Caco-2 (cell line): Measurements from ENCODE around the gene TRPM4. TPM values are rescaled to one million over a fixed set of nuclear protein-coding genes. Genes with fewer than 3 reads are reported as not detected.

ENCODE experiments used
- BruUV-seq: library from RNA; stranded (reverse); fragments of 400-500 nt; replicated peaks from 2 replicates; lab custom pipeline; 2021; lab: Mats Ljungman, UMichigan
- CTCF ChIA-PET: fragments of 300-600 bp; sonication (Branson Sonifier 250); formaldehyde crosslinking; loops from one replicate; lab custom pipeline; 2022; ENCODE audit warnings: antibody characterized with exemption; lab: Charles Lee
- POLR2A ChIA-PET: fragments of 300-600 bp; sonication (Branson Sonifier 250); formaldehyde crosslinking; loops from one replicate; lab custom pipeline; 2022; ENCODE audit warnings: antibody characterized with exemption; lab: Charles Lee
- DNase-seq, 2 experiments: peaks; one replicate each; pipeline versions ENCODE4 v3.0.0 to v3.0.0-alpha.2; 2020 to 2022
- H3K27me3 ChIP-seq: replicated peaks from 2 replicates; pipeline ENCODE4 v1.6.0; 2011; ENCODE audit warnings: low read length; ENCODE audit not compliant: control insufficient read depth, insufficient read depth
- H3K36me3 ChIP-seq: 2 replicates; pipeline ENCODE4 v1.5.1; 2011; ENCODE audit warnings: low read length; ENCODE audit not compliant: control insufficient read depth, insufficient read depth
- H3K4me1 ChIP-seq: fragments of 250-450 bp; sonication (Bioruptor Pico); 2 replicates; pipeline ENCODE4 v1.5.1; 2020; ENCODE audit warnings: mild to moderate bottlenecking
- H3K4me3 ChIP-seq: 2 replicates; pipeline ENCODE4 v1.5.1; 2011; ENCODE audit warnings: low read depth, mild to moderate bottlenecking, control low read depth, low read length
- H3K9me3 ChIP-seq: fragments of 250-450 bp; sonication (Bioruptor Pico); 2 replicates; pipeline ENCODE4 v1.5.1; 2020; ENCODE audit warnings: mild to moderate bottlenecking, moderate library complexity
- H3K27ac Mint-ChIP-seq: one replicate; pipeline ENCODE4 v1.8.0; 2022; ENCODE audit warnings: mixed read lengths; ENCODE audit not compliant: unreplicated experiment
- H3K27me3 Mint-ChIP-seq: one replicate; pipeline ENCODE4 v1.8.0; 2022; ENCODE audit warnings: mixed read lengths; ENCODE audit not compliant: insufficient read depth, unreplicated experiment
- H3K36me3 Mint-ChIP-seq: one replicate; pipeline ENCODE4 v1.8.0; 2022; ENCODE audit warnings: mild to moderate bottlenecking, mixed read lengths; ENCODE audit not compliant: insufficient read depth, unreplicated experiment
- H3K4me1 Mint-ChIP-seq: one replicate; pipeline ENCODE4 v1.8.0; 2022; ENCODE audit warnings: low read depth, mixed read lengths; ENCODE audit not compliant: unreplicated experiment
- H3K4me3 Mint-ChIP-seq: one replicate; pipeline ENCODE4 v1.8.0; 2022; ENCODE audit warnings: mild to moderate bottlenecking, moderate library complexity, mixed read lengths; ENCODE audit not compliant: unreplicated experiment
- H3K9me3 Mint-ChIP-seq: one replicate; pipeline ENCODE4 v1.8.0; 2022; ENCODE audit warnings: mixed read lengths; ENCODE audit not compliant: unreplicated experiment
- intact Hi-C: fragments of 100-400 bp; cut with micrococcal nuclease; formaldehyde crosslinking; loops from one replicate; pipeline ENCODE4 v1.10.0; 2022; ENCODE audit not compliant: unreplicated experiment
- total RNA-seq: library from RNA; stranded (reverse); gene quantifications from 2 replicates; pipeline ENCODE4 v1.2.3, GENCODE V29; 2022
- TF ChIP-seq, protein P1 (sequence below), 2 experiments: fragments of 200-600 bp in 1 of 2; IDR thresholded peaks; 1 replicate in 1 of 2; 2 replicates in 1 of 2; pipeline versions ENCODE4 v1.5.1 to v1.8.0; 2011 to 2022; ENCODE audit warnings: antibody characterized with exemption in 1 of 2, control low read depth in 1 of 2, inconsistent platforms in 1 of 2, low read depth in 1 of 2, low read length in 1 of 2, mild to moderate bottlenecking in 1 of 2, moderate library complexity in 1 of 2; ENCODE audit not compliant: insufficient read depth in 1 of 2, severe bottlenecking in 1 of 2, unreplicated experiment in 1 of 2

The TRPM4 gene
- total RNA-seq, 1 experiment from 2014 or later, result 27.8 TPM

DNA sequence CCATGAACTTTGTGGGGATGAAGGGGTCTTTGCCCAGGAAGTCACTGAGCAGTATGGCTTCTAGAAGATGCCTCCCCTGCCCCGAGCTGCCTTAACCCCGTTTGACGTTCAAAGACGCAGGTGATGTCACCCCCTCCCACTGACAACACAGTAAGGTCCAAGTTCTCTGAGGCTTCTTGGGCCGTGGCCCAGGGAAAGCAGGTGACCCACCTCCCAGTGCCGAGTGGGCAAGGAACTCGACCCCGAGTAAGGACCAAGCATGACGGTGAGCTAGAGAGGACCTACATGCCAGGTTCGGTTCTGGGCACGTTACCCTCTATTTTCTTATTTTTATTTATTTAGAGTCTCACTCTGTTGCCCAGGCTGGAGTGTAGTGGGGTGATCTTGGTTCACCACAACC, 86.1 kb downstream of the TRPM4 start:
- CTCF ChIA-PET, result no interaction called here
- no peaks in the 10 kb centered on the region for H3K9me3 Mint-ChIP-seq
- H3K27me3 Mint-ChIP-seq, result no peaks in the 10 kb centered on the region

DNA sequence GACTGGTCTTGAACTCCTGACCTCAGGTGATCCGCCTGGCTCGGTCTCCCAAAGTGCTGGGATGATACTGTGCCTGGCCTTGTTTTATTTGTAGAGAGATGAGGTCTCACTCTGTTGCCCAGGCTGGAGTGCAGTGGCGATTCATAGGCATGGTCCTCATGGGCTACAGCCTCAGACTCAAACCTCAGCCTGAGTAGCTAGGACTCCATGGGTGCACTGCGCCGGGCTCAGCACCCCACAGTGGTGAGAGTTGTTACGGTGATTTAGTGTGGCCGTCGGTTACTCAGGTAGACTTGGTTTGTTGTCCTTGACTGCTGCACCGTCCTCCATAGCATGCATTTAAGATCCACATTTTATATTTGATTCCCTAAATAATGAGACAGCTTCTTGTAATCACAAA, 86.7 kb downstream of the TRPM4 start:
- no peaks in the 10 kb centered on the region for H3K9me3 ChIP-seq
- H3K4me1 Mint-ChIP-seq, result no peaks in the 10 kb centered on the region
- H3K4me1 ChIP-seq, result no peaks in the 10 kb centered on the region
- no peak overlapping the region for H3K27ac Mint-ChIP-seq
- intact Hi-C loops, result no loop called here
- TF ChIP-seq, protein P1, sequence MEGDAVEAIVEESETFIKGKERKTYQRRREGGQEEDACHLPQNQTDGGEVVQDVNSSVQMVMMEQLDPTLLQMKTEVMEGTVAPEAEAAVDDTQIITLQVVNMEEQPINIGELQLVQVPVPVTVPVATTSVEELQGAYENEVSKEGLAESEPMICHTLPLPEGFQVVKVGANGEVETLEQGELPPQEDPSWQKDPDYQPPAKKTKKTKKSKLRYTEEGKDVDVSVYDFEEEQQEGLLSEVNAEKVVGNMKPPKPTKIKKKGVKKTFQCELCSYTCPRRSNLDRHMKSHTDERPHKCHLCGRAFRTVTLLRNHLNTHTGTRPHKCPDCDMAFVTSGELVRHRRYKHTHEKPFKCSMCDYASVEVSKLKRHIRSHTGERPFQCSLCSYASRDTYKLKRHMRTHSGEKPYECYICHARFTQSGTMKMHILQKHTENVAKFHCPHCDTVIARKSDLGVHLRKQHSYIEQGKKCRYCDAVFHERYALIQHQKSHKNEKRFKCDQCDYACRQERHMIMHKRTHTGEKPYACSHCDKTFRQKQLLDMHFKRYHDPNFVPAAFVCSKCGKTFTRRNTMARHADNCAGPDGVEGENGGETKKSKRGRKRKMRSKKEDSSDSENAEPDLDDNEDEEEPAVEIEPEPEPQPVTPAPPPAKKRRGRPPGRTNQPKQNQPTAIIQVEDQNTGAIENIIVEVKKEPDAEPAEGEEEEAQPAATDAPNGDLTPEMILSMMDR (IDR thresholded peaks at IDR 0.05; ENCODE audit: insufficient read depth in 1 of 2, low read depth in 1 of 2, low read length in 1 of 2, severe bottlenecking in 1 of 2, unreplicated experiment in 1 of 2), result no peak
- no peaks in the 10 kb centered on the region for H3K9me3 Mint-ChIP-seq
- no peaks in the 10 kb centered on the region for H3K36me3 Mint-ChIP-seq
- H3K27me3 ChIP-seq, result no peaks in the 10 kb centered on the region
- no peak overlapping the region for H3K4me3 ChIP-seq
- POLR2A ChIA-PET, result no interaction called here
- CTCF ChIA-PET, result no interaction called here
- no peak overlapping the region for H3K4me3 Mint-ChIP-seq
- BruUV-seq, result no TSS peak
- no peaks in the 10 kb centered on the region for H3K36me3 ChIP-seq
- no peaks in the 10 kb centered on the region for H3K27me3 Mint-ChIP-seq
- no peak for DNase-seq

More for the DNA sequence above, 86.1 kb downstream of the TRPM4 start:
- TF ChIP-seq, protein P1 (IDR thresholded peaks at IDR 0.05; ENCODE audit: insufficient read depth in 1 of 2, low read depth in 1 of 2, low read length in 1 of 2, severe bottlenecking in 1 of 2, unreplicated experiment in 1 of 2), result no peak
- no peaks in the 10 kb centered on the region for H3K4me1 Mint-ChIP-seq
- no peaks in the 10 kb centered on the region for H3K27me3 ChIP-seq
- H3K27ac Mint-ChIP-seq, result no peak overlapping the region
- H3K9me3 ChIP-seq, result no peaks in the 10 kb centered on the region
- POLR2A ChIA-PET, result no interaction called here
- intact Hi-C loops, result no loop called here
- no peaks in the 10 kb centered on the region for H3K36me3 Mint-ChIP-seq
- BruUV-seq, result no TSS peak
- H3K36me3 ChIP-seq, result no peaks in the 10 kb centered on the region
- no peak overlapping the region for H3K4me3 Mint-ChIP-seq
- DNase-seq, result no peak
- no peak overlapping the region for H3K4me3 ChIP-seq
- H3K4me1 ChIP-seq, result no peaks in the 10 kb centered on the region

DNA sequence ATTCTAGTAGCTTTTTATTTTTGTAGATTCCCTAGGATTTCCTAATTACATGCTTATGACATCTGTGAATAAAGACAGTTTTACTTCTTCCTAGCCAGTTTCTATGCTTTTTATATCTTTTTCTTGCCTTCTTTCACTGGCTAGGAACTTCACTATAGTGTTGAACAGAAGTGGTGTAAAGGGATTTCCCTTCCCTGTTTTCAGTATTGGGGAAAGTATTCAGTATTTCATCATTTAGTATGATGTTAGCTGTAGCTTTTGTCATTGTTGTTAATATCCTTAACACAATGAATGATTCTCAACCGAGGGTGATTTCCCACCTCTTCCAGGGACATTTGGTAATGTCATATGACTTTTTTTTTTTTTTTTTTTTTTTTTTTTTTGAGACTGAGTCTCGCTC, 90.1 kb downstream of the TRPM4 start:
- no TSS peak for BruUV-seq
- intact Hi-C loops, result no loop called here

More for the DNA sequence above, 90.1 kb downstream of the TRPM4 start:
- Histone ChIP-seq H3K4me3 (no peak overlapping the region), H3K4me1 (no peaks in the 10 kb centered on the region), H3K9me3 (peaks cover 10% of the 10 kb centered on the region), H3K36me3 (no peaks in the 10 kb centered on the region), H3K27me3 (no peaks in the 10 kb centered on the region)
- ChIA-PET CTCF (no interaction called here), POLR2A (no interaction called here)
- Mint-ChIP-seq H3K9me3 (peaks cover 10% of the 10 kb centered on the region), H3K4me1 (no peaks in the 10 kb centered on the region), H3K27ac (no peak overlapping the region), H3K36me3 (no peaks in the 10 kb centered on the region), H3K27me3 (peaks cover 8% of the 10 kb centered on the region), H3K4me3 (no peak overlapping the region)
- no peak for DNase-seq
- TF ChIP-seq, protein P1 (IDR thresholded peaks at IDR 0.05; ENCODE audit: insufficient read depth in 1 of 2, low read depth in 1 of 2, low read length in 1 of 2, severe bottlenecking in 1 of 2, unreplicated experiment in 1 of 2), result no peak
